Lung (tissue), 12 donors: ENCODE measurements around the gene BCAS3. TPM values are rescaled to one million over a fixed set of nuclear protein-coding genes. Genes with fewer than 3 reads are reported as not detected.

Source experiments
- ATAC-seq: fragments of 200-7000 bp; cut with Tn5 transposase; one replicate; pipeline ENCODE4 v1.9.1; 2020; ENCODE audit warnings: moderate number of reproducible peaks; ENCODE audit not compliant: insufficient read depth, low FRiP score
- DNase-seq, 3 donors: peaks; one replicate each; pipeline ENCODE4 v3.0.0-alpha.2; 2013 to 2017
- H3K27ac ChIP-seq, 2 donors: one replicate each; pipeline ENCODE4 v1.5.1; 2013; ENCODE audit warnings: mild to moderate bottlenecking in 2 of 2, moderate library complexity in 2 of 2, control low read depth in 1 of 2, inconsistent platforms in 1 of 2, low read depth in 1 of 2, low read length in 1 of 2
- H3K27me3 ChIP-seq, 3 donors: one replicate each; pipeline ENCODE4 v1.5.1; 2013; ENCODE audit warnings: low read length in 2 of 3; ENCODE audit not compliant: control insufficient read depth in 3 of 3, insufficient read depth in 3 of 3
- H3K36me3 ChIP-seq, 4 donors: one replicate each; pipeline ENCODE4 v1.5.1; 2013; ENCODE audit warnings: low read length in 4 of 4, mild to moderate bottlenecking in 1 of 4, moderate library complexity in 1 of 4; ENCODE audit not compliant: control insufficient read depth in 4 of 4, insufficient read depth in 4 of 4
- H3K4me1 ChIP-seq, 5 donors: one replicate each; pipeline ENCODE4 v1.5.1; 2013; ENCODE audit warnings: low read length in 5 of 5, mild to moderate bottlenecking in 2 of 5, moderate library complexity in 1 of 5; ENCODE audit not compliant: control insufficient read depth in 5 of 5, insufficient read depth in 5 of 5
- H3K4me3 ChIP-seq: one replicate; pipeline ENCODE4 v1.5.1; 2013; ENCODE audit warnings: mild to moderate bottlenecking, control low read depth, moderate library complexity
- H3K9ac ChIP-seq, 2 donors: one replicate each; pipeline ENCODE4 v1.5.1; 2013; ENCODE audit warnings: low read length in 2 of 2, control low read depth in 1 of 2; ENCODE audit not compliant: insufficient read depth in 1 of 2
- H3K9me3 ChIP-seq, 4 donors: one replicate each; pipeline ENCODE4 v1.5.1; 2013; ENCODE audit warnings: low read length in 3 of 4, mild to moderate bottlenecking in 1 of 4, moderate library complexity in 1 of 4; ENCODE audit not compliant: control insufficient read depth in 4 of 4, insufficient read depth in 3 of 4
- CTCF ChIP-seq: IDR thresholded peaks from 2 replicates; pipeline ENCODE4 v1.5.1; 2012; ENCODE audit warnings: mild to moderate bottlenecking; ENCODE audit errors: control extremely low read depth, extremely low read depth
- WGBS, 2 donors: extraction: QIAGEN DNeasy Blood & Tissue Kit; methylation state at CpG; one replicate each; pipeline ENCODE4 v1.1.7; 2013; 5-methylcytosine and 5-hydroxymethylcytosine counted together
- polyA plus RNA-seq, 2 donors: library from polyadenylated mRNA; stranded (reverse); fragments of 200-250 nt; gene quantifications; one replicate each; pipeline ENCODE4 v1.2.1, GENCODE V29; 2013
- total RNA-seq, 2 donors: library from RNA; depleted of rRNA in 1 of 2; stranded (reverse); fragments of >200 nt in 1 of 2; gene quantifications; one replicate each; pipeline ENCODE4 v1.2.1, GENCODE V29; 2014 to 2021
- donor health status: control.
- donor health status: control.
- donor health status: Bipolar disorder and iron deficiency.
- donor health status: healthy.
- donor health status: DM: yes; HTN: yes; CAD: no.

BCAS3 gene
- total and polyA plus RNA-seq, 4 donors = 4.0 to 101 (median 20.3) TPM

GRCh38 chr17:61419496-61420046, 741.9 kb downstream of the BCAS3 start:
- Histone ChIP-seq H3K9ac (no peak overlapping the region), H3K27ac (peak overlapping the region in 1 of 2 donors; percentile 51)

DNA sequence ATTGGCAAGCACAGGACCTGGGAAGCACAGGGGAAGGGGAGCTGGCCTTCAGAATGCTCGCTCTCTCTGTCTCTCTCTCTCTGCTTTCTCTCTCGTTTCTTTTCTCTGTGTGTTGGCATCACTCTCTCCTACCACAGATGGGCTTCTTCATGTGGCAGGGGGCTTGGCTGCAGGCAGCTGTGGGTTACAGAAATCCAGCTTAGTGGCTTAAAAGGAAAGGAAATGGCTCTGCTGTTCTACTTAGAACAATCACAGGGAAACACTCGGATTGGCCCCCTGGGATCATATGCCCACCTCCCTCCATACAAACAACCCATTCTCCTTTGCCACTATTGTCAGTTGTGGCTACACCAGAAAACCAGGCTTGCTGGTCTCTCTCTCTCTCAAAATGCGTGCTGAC, 742.4 kb downstream of the BCAS3 start:
- Histone ChIP-seq H3K9ac (peak overlapping the region in 1 of 2 donors; percentile 43), H3K4me3 (no peak overlapping the region), H3K36me3 (no peaks in the 10 kb centered on the region), H3K27me3 (peaks cover 0 to 4% (median 4%) of the 10 kb centered on the region in 3 donors), H3K4me1 (peaks cover 0 to 36% (median 16%) of the 10 kb centered on the region in 5 donors), H3K27ac (no peak overlapping the region), H3K9me3 (no peaks in the 10 kb centered on the region)
- ATAC-seq (no peak), DNase-seq (peak; percentile 75 to 86 (median 85))
- no peak for TF ChIP-seq CTCF
- WGBS, 2 donors = 65 to 83% methylated on average over 4 of the region's 4 CpGs

More at GRCh38 chr17:61419496-61420046, 741.9 kb downstream of the BCAS3 start:
- DNase-seq (no peak), ATAC-seq (no peak)
- peaks cover 0 to 41% (median 21%) of the 10 kb centered on the region in 5 donors for H3K4me1 ChIP-seq
- H3K4me3 ChIP-seq = no peak overlapping the region
- TF ChIP-seq CTCF = no peak
- no peaks in the 10 kb centered on the region for H3K36me3 ChIP-seq
- WGBS, 2 donors = 78 to 86% methylated on average over 8 of the region's 8 CpGs
- H3K27me3 ChIP-seq = peaks cover 0 to 4% (median 4%) of the 10 kb centered on the region in 3 donors
- no peaks in the 10 kb centered on the region for H3K9me3 ChIP-seq

- Histone ChIP-seq H3K27me3 (peaks cover 0 to 4% (median 4%) of the 10 kb centered on the region in 3 donors), H3K9me3 (no peaks in the 10 kb centered on the region), H3K36me3 (no peaks in the 10 kb centered on the region), H3K9ac (no peak overlapping the region), H3K27ac (no peak overlapping the region), H3K4me1 (peaks cover 0 to 28% (median 9%) of the 10 kb centered on the region in 5 donors), H3K4me3 (no peak overlapping the region)
- ATAC-seq (no peak), DNase-seq (peak in 2 of 3 donors; percentile 12 to 16)
- no peak for TF ChIP-seq CTCF
- WGBS, 2 donors = 83 to 94% methylated on average over 4 of the region's 4 CpGs
Observed at GRCh38 chr17:61420745-61421398, 743.2 kb downstream of the BCAS3 start.
